ENCODE results near the gene MPPED1.

Gene MPPED1

DNA sequence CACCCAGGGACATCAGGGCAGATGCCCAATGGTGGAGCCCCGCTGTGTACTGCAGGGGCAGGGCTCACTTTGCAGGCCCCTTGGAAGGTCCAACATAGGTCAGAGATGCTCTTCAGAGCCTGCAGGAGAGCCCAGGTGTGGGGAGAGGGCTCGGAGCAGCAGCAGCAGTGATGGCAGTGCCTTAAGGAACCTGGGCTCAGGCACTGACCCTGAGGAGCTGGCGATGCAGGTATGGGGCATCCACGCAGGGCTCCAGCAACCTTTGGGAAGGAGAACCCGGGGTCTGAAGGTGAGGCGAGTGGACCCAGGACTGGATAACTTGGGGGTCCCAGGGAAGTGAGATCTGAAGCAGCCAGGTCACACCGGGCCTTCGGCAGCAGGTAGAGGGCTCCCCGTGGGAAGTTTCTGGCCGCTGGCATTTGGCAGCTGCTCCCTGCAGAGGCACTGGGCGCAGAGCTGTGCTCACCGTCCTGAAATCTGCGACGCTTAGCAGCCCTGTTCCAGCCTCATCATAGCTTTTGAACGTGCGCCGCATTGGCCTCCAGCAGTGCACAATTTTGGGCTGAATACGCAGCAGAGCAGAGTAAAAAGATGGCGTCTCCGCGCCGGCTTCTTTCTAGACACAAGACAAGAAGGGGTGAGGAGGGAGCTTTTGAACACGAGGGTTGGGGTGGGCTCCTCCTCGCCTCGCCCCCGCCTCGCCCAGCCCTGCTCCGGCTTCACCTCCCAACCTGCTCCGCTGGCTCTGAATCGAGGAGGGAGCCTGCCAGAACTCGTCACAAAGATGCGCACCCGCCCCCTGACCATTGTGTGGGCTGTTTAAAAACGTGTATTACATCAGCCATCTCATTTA is 118.8 kb downstream of the MPPED1 start:
- H3K9me3 ChIP-seq, result no peaks in the 10 kb centered on the region
- TF ChIP-seq, protein P1, sequence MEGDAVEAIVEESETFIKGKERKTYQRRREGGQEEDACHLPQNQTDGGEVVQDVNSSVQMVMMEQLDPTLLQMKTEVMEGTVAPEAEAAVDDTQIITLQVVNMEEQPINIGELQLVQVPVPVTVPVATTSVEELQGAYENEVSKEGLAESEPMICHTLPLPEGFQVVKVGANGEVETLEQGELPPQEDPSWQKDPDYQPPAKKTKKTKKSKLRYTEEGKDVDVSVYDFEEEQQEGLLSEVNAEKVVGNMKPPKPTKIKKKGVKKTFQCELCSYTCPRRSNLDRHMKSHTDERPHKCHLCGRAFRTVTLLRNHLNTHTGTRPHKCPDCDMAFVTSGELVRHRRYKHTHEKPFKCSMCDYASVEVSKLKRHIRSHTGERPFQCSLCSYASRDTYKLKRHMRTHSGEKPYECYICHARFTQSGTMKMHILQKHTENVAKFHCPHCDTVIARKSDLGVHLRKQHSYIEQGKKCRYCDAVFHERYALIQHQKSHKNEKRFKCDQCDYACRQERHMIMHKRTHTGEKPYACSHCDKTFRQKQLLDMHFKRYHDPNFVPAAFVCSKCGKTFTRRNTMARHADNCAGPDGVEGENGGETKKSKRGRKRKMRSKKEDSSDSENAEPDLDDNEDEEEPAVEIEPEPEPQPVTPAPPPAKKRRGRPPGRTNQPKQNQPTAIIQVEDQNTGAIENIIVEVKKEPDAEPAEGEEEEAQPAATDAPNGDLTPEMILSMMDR (IDR thresholded peaks at IDR 0.05), result no peak

DNA sequence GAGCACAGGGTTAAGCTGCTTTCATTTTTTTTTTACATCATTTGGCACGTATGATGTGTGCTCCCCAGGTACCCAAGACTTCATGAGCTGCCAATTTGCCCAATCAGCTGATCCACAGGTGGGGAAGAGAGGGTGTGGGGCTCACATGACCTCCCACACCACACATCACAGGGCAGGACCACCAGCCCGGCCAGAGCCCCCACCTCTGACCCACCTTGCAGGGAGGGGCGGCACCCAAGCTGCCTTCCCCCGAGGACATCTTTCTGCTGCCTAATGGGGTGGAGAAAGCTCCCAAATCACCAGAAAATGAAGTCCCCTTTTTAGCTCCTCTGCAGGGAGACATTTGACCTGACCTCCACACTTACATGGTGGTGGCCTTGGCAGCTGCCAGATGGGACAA is 119.8 kb downstream of the MPPED1 start:
- Histone ChIP-seq H3K9me3 (no peaks in the 10 kb centered on the region), H3K4me1 (no peaks in the 10 kb centered on the region), H3K36me3 (no peaks in the 10 kb centered on the region), H3K4me3 (no peak overlapping the region), H3K27me3 (peaks cover 0 to 5% of the 10 kb centered on the region in 2 donors), H3K27ac (no peak overlapping the region)
- DNase-seq, result peak in 1 of 2 donors; percentile 29
- intact Hi-C loops (cut with DNase I; ENCODE audit: low total_unique reads), result no loop called here
- TF ChIP-seq, protein P1 (IDR thresholded peaks at IDR 0.05), result no peak

More for the DNA sequence above, 118.8 kb downstream of the MPPED1 start:
- Histone ChIP-seq H3K36me3 (no peaks in the 10 kb centered on the region), H3K27me3 (peaks cover 0 to 11% of the 10 kb centered on the region in 2 donors), H3K4me1 (no peaks in the 10 kb centered on the region), H3K27ac (no peak overlapping the region), H3K4me3 (no peak overlapping the region)
- intact Hi-C loops (cut with DNase I; ENCODE audit: low total_unique reads), result no loop called here
- DNase-seq, result peak in 1 of 2 donors; percentile 31

DNA sequence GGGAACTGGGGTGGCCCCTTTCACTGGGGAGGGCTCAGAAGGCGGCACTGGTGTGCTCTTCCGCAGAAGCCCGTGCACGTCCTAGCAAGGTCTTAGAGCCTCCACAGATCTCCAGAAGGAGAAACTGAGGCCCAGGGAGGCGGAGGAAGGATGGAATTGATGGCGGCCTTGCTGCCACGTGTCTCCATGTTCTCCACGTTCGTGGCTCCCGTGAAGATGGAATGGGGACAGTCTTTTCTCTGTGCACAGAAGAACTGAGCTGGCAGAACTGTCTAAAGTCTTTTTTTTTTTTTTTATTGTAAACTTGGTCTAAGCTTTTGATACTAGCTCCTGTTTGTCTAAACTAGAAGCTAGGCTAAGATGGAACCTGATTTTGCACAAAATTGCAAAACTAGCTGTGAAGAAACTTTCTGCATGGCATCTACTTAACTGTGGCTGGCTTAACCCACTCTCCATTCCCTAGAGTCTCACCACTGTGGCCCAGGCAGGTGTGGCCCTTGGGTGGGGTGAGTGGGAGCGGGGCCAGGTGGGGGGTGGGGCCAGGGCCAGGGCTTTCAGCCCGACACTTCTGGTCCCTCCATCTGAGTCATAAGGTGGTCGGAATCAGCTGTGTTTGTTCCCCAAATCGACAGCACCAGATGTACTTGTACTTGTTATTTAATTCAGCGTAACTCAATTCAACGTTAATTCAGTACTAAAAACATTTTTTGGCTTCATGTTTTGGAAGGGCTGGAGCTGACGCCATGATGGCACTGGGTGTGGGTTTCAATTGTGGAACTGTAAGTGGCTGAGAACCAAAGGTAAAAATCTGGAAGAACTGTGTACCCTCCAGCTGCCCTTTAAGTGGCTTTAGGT is 120.7 kb downstream of the MPPED1 start:
- Histone ChIP-seq H3K4me3 (no peak overlapping the region), H3K27ac (no peak overlapping the region), H3K36me3 (peaks cover 0 to 5% (median 0%) of the 10 kb centered on the region in 3 donors), H3K4me1 (no peaks in the 10 kb centered on the region), H3K9me3 (peaks cover 0 to 5% (median 0%) of the 10 kb centered on the region in 3 donors), H3K27me3 (no peaks in the 10 kb centered on the region)
- intact Hi-C loops (cut with DNase I; ENCODE audit: low total_unique reads), result no loop called here
- DNase-seq, result peak in 1 of 2 donors; percentile 21
- TF ChIP-seq, protein P1 (IDR thresholded peaks at IDR 0.05), result no peak

DNA sequence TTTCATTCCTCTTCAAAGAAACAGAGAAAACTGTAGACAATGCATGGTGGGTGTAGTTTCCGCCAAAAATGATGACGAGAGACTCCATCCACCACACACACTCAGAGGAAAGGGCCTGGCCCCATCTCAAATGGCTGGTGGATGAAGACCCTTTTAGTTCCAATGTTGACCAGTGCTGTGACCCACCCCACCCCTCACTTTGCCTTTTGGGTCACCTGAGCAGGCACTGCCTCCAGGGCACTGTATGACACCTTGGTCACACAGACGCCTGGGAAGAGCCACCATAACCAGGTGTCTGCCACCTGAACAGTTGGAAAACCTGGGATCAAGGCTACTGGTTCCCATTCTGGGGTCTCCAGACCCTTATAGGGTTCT is 121.3 kb downstream of the MPPED1 start:
- intact Hi-C loops (cut with DNase I; ENCODE audit: low total_unique reads), result no loop called here
- Histone ChIP-seq H3K36me3 (peaks cover 0 to 5% (median 0%) of the 10 kb centered on the region in 3 donors), H3K27ac (no peak overlapping the region), H3K4me3 (no peak overlapping the region), H3K4me1 (no peaks in the 10 kb centered on the region), H3K9me3 (peaks cover 0 to 5% (median 0%) of the 10 kb centered on the region in 3 donors), H3K27me3 (no peaks in the 10 kb centered on the region)
- DNase-seq, result peak in 1 of 2 donors; percentile 13
- TF ChIP-seq, protein P1 (IDR thresholded peaks at IDR 0.05), result no peak

DNA sequence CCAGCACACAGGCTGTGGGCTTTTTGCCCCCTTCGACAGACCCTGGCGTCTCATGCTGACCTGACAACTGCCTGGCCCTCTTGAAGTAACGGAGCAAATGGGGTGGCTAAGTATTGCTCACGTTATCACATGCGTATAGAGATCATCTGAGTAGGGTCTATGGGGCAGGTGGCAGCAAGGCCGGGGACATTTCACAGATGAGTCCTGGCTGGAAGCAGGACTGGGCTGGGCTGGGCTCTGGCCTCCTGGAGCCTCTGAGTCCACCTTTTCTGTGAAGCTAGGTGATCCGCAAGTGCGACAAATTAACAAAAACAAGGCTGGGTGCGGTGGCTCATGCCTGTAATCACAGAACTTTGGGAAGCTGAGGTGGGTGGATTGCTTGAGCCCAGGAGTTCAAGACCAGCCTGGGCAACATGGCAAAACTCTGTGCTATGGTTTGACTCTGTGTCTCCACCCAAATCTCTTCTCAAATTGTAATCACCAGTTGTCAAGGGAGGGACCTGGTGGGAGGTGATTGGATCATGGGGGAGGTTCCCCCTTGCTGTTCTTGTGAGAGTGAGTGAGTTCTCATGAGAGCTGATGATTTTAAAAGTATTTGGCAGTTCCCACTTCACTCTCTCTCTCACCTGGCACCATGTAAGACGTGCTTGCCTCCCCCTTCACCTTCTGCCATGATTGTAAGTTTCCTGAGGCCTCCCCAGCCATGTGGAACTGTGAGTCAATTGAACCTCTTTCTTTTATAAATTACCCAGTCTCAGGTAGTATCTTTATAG is 122.0 kb downstream of the MPPED1 start:
- H3K27ac ChIP-seq, result no peak overlapping the region
- H3K27me3 ChIP-seq, result no peaks in the 10 kb centered on the region
- DNase-seq, result no peak
- H3K36me3 ChIP-seq, result peaks cover 0 to 5% (median 0%) of the 10 kb centered on the region in 3 donors
- no peak overlapping the region for H3K4me3 ChIP-seq
- peaks cover 0 to 5% (median 0%) of the 10 kb centered on the region in 3 donors for H3K9me3 ChIP-seq
- H3K4me1 ChIP-seq, result no peaks in the 10 kb centered on the region
- intact Hi-C loops (cut with DNase I; ENCODE audit: low total_unique reads), result no loop called here
- TF ChIP-seq, protein P1 (IDR thresholded peaks at IDR 0.05), result no peak
